Liver (tissue), 3 donors: ENCODE data around the gene WDR77.

ENCODE experiments used
- ATF3 ChIP-seq: IDR thresholded peaks from 2 replicates; pipeline ENCODE4 v1.6.1; 2016; ENCODE audit warnings: antibody characterized with exemption
- CTCF ChIP-seq: fragments of 150-350 bp; IDR thresholded peaks from 2 replicates; pipeline ENCODE4 v1.5.1; 2017; ENCODE audit warnings: improper control_type of control experiment, low read depth, low read length; ENCODE audit not compliant: missing input control
- EGR1 ChIP-seq, 2 donors: IDR thresholded peaks; 2 replicates each; pipeline ENCODE4 v1.6.1; 2016 to 2018; ENCODE audit warnings: antibody characterized with exemption in 2 of 2, low read depth in 2 of 2
- FOXA1 ChIP-seq: IDR thresholded peaks from 2 replicates; pipeline ENCODE4 v1.6.1; 2016; ENCODE audit warnings: antibody characterized with exemption
- GABPA ChIP-seq, 2 donors: IDR thresholded peaks in 1 of 2; conservative IDR thresholded peaks in 1 of 2; 2 replicates each; pipeline ENCODE4 v1.6.1; 2016; ENCODE audit warnings: antibody characterized with exemption in 2 of 2, mild to moderate bottlenecking in 1 of 2, moderate library complexity in 1 of 2
- HNF4G ChIP-seq: IDR thresholded peaks from 2 replicates; pipeline ENCODE4 v1.6.1; 2016; ENCODE audit warnings: antibody characterized with exemption
- MAX ChIP-seq: IDR thresholded peaks from 2 replicates; pipeline ENCODE4 v1.6.1; 2016; ENCODE audit warnings: antibody characterized with exemption
- RAD21 ChIP-seq, 2 donors: IDR thresholded peaks; 2 replicates each; pipeline ENCODE4 v1.6.1; 2016; ENCODE audit warnings: antibody characterized with exemption in 2 of 2, mild to moderate bottlenecking in 2 of 2
- REST ChIP-seq: IDR thresholded peaks from 2 replicates; pipeline ENCODE4 v1.6.1; 2016; ENCODE audit warnings: antibody characterized with exemption, mild to moderate bottlenecking
- TAF1 ChIP-seq: conservative IDR thresholded peaks from 2 replicates; pipeline ENCODE4 v1.6.1; 2016; ENCODE audit warnings: antibody characterized with exemption, mild to moderate bottlenecking
- YY1 ChIP-seq: IDR thresholded peaks from 2 replicates; pipeline ENCODE4 v1.6.1; 2016; ENCODE audit warnings: antibody characterized with exemption, mild to moderate bottlenecking
- ZBTB33 ChIP-seq: IDR thresholded peaks from 2 replicates; pipeline ENCODE4 v1.6.1; 2016; ENCODE audit warnings: antibody characterized with exemption
- donor health status: healthy.
- donor health status: healthy.

- no peak for TF ChIP-seq CTCF
- TF ChIP-seq RAD21 (IDR thresholded peaks at IDR 0.05) = no peak
- no peak for TF ChIP-seq YY1
- TF ChIP-seq MAX = no peak
- no peak for TF ChIP-seq REST
- no peak for TF ChIP-seq TAF1
- TF ChIP-seq FOXA1 = no peak
- TF ChIP-seq ATF3 = no peak
- no peak for TF ChIP-seq GABPA (IDR thresholded peaks at IDR 0.05 in 1 of 2, conservative IDR thresholded peaks at IDR 0.05 in 1 of 2)
- TF ChIP-seq ZBTB33 = no peak
- TF ChIP-seq EGR1 (IDR thresholded peaks at IDR 0.05; ENCODE audit: low read depth in 2 of 2) = no peak
- TF ChIP-seq HNF4G = no peak
Measured at GRCh38 chr1:111476214-111476613, 27.2 kb upstream of the WDR77 start.
